K562 (cell line): ENCODE measurements around the gene NOL11. TPM values are rescaled to one million over a fixed set of nuclear protein-coding genes. Genes with fewer than 3 reads are reported as not detected.

Experiments used
- ATAC-seq: fragments of 200-7000 bp; cut with Tn5 transposase; 3 replicates; pipeline ENCODE4 v1.9.1; 2020; ENCODE audit warnings: moderate library complexity
- BruUV-seq: library from RNA; stranded (reverse); fragments of 400-500 nt; replicated peaks from 2 replicates; lab custom pipeline; 2021; lab: Mats Ljungman, UMichigan
- CTCF ChIA-PET: fragments of 300-600 bp; formaldehyde crosslinking; extraction: SDS; loops from one replicate; lab custom pipeline; 2021; ENCODE audit warnings: low intra/inter-chr PET ratio; lab: Yijun Ruan, JAX
- POLR2A ChIA-PET: fragments of 300-600, 350-650 bp; sonication (Branson Sonifier 250); formaldehyde crosslinking; extraction: SDS; loops from one replicate; lab custom pipeline; 2021; ENCODE audit warnings: antibody characterized with exemption, inconsistent platforms; lab: Yijun Ruan, JAX
- DNase-seq, 4 experiments: peaks; one replicate each; pipeline versions ENCODE4 v3.0.0 to v3.0.0-alpha.2; 2011 to 2018; ENCODE audit warnings: low spot score in 3 of 4, mixed read lengths in 3 of 4; ENCODE audit errors: extremely low read depth in 1 of 4
- FAIRE-seq: peaks from 2 replicates; lab custom pipeline; 2011; peaks lifted over from hg19 to GRCh38; lab: Jason Lieb, UNC
- H2AFZ ChIP-seq: 2 replicates; pipeline ENCODE4 v1.6.0; 2011; ENCODE audit warnings: low read depth, low read length, control low read depth, inconsistent platforms
- H3K27ac ChIP-seq: fragments of 200-600 bp; 3 replicates; pipeline ENCODE4 v1.8.0; 2011; ENCODE audit warnings: low read depth, mild to moderate bottlenecking, control low read depth, inconsistent platforms, low read length, moderate library complexity, mixed read lengths; ENCODE audit errors: extremely low read depth
- H3K27me3 ChIP-seq, 2 experiments: fragments of 300-600 bp in 1 of 2; 2 replicates in 1 of 2; 3 replicates in 1 of 2; pipeline versions ENCODE4 v1.6.0 to v1.8.0; 2011; ENCODE audit warnings: inconsistent platforms in 2 of 2, low read length in 2 of 2, mild to moderate bottlenecking in 1 of 2, mixed read lengths in 1 of 2, moderate library complexity in 1 of 2; ENCODE audit not compliant: control insufficient read depth in 2 of 2, insufficient read depth in 2 of 2
- H3K36me3 ChIP-seq: fragments of 300-600 bp; 3 replicates; pipeline ENCODE4 v1.8.0; 2011; ENCODE audit warnings: mild to moderate bottlenecking, low read length, inconsistent platforms; ENCODE audit not compliant: control insufficient read depth, insufficient read depth
- H3K4me1 ChIP-seq, 2 experiments: fragments of 200-600 bp in 1 of 2; replicated peaks in 1 of 2; 2 replicates in 1 of 2; 3 replicates in 1 of 2; pipeline versions ENCODE4 v1.5.1 to v1.8.0; 2011; ENCODE audit warnings: inconsistent platforms in 2 of 2, low read length in 2 of 2, mild to moderate bottlenecking in 1 of 2, mixed read lengths in 1 of 2, moderate library complexity in 1 of 2; ENCODE audit not compliant: control insufficient read depth in 2 of 2, insufficient read depth in 2 of 2
- H3K4me2 ChIP-seq: 2 replicates; pipeline ENCODE4 v1.6.1; 2011; ENCODE audit warnings: low read length, control low read depth, inconsistent platforms, mixed read lengths; ENCODE audit not compliant: insufficient read depth
- H3K4me3 ChIP-seq: fragments of 200-600 bp; sonication (generic), shearing (Covaris generic); 2 replicates; pipeline ENCODE4 v1.5.1; 2016; ENCODE audit warnings: control low read depth, inconsistent platforms
- H3K79me2 ChIP-seq: fragments of 200-600 bp; 3 replicates; pipeline ENCODE4 v1.8.0; 2011; ENCODE audit warnings: low read length, inconsistent platforms; ENCODE audit not compliant: control insufficient read depth, insufficient read depth
- H3K9ac ChIP-seq, 2 experiments: 2 replicates each; pipeline versions ENCODE4 v1.6.0 to v1.6.1; 2011; ENCODE audit warnings: low read depth in 2 of 2, low read length in 2 of 2, control low read depth in 1 of 2, inconsistent platforms in 1 of 2, mild to moderate bottlenecking in 1 of 2, mixed read lengths in 1 of 2; ENCODE audit not compliant: insufficient read depth in 1 of 2
- H3K9me1 ChIP-seq: one replicate; pipeline ENCODE4 v1.6.0; 2011; ENCODE audit warnings: inconsistent platforms, mild to moderate bottlenecking, low read length, moderate library complexity; ENCODE audit not compliant: control insufficient read depth, insufficient read depth
- H3K9me3 ChIP-seq: replicated peaks from 2 replicates; pipeline ENCODE4 v1.5.1; 2011; ENCODE audit warnings: low read depth, low read length, inconsistent platforms; ENCODE audit not compliant: control insufficient read depth, insufficient read depth
- H4K20me1 ChIP-seq: replicated peaks from 2 replicates; pipeline ENCODE4 v1.6.1; 2011; ENCODE audit warnings: low read length, inconsistent platforms, mixed read lengths; ENCODE audit not compliant: control insufficient read depth, insufficient read depth
- HMG20A ChIP-seq: fragments of 450-650 bp; formaldehyde crosslinking; conservative IDR thresholded peaks from 2 replicates; pipeline ENCODE4 v1.4.0; 2020; ENCODE audit warnings: mild to moderate bottlenecking, mixed read lengths
- HNRNPK ChIP-seq: fragments of 200-400 bp; formaldehyde crosslinking; IDR thresholded peaks from one replicate; pipeline ENCODE4 v1.6.1; 2018; ENCODE audit warnings: mild to moderate bottlenecking, low read depth, low read length; ENCODE audit not compliant: poor library complexity, severe bottlenecking
- KAT2B ChIP-seq: IDR thresholded peaks from one replicate; pipeline ENCODE4 v1.6.1; 2012; ENCODE audit warnings: low read depth, mild to moderate bottlenecking, control low read depth, inconsistent platforms, low read length, moderate library complexity
- KLF10 ChIP-seq: fragments of 250-450 bp; sonication (Bioruptor Pico); IDR thresholded peaks from 2 replicates; pipeline ENCODE4 v1.6.1; 2021; ENCODE audit warnings: matching md5 sums
- TFE3 ChIP-seq: fragments of 450-650 bp; formaldehyde crosslinking; IDR thresholded peaks from 2 replicates; pipeline ENCODE4 v1.4.0; 2020; ENCODE audit warnings: mild to moderate bottlenecking, mixed read lengths
- USF2 ChIP-seq: sonication (generic); formaldehyde crosslinking; IDR thresholded peaks from 2 replicates; pipeline ENCODE4 v1.5.0; 2020; ENCODE audit warnings: missing genetic modification reagents
- ZNF277 ChIP-seq: fragments of 250-450 bp; sonication (Bioruptor Pico); IDR thresholded peaks from 2 replicates; pipeline ENCODE4 v1.8.0; 2022; ENCODE audit warnings: inconsistent platforms, mild to moderate bottlenecking, moderate library complexity, borderline replicate concordance
- ZNF766 ChIP-seq: fragments of 200-800 bp; sonication (Bioruptor generic); conservative IDR thresholded peaks from 2 replicates; pipeline ENCODE4 v1.6.1; 2016; ENCODE audit warnings: missing genetic modification characterization, missing compliant biosample characterization
- WGBS: fragments of 100-300 bp; shearing (Covaris generic); methylation state at CpG from one replicate; pipeline ENCODE4 v1.1.6; 2016; ENCODE audit warnings: low coverage, mixed read lengths; ENCODE audit not compliant: insufficient coverage; ENCODE audit errors: missing lambda C conversion rate; 5-methylcytosine and 5-hydroxymethylcytosine counted together
- in situ Hi-C: fragments of 300-500 bp; cut with MboI; formaldehyde crosslinking; loops from 4 replicates; pipeline ENCODE4 v1.15.0; 2018; ENCODE audit warnings: inconsistent platforms, mixed read lengths
- intact Hi-C: fragments of 100-400 bp; cut with micrococcal nuclease; formaldehyde crosslinking; loops from 2 replicates; pipeline ENCODE4 v1.14.2; 2022
- polyA plus RNA-seq, 8 experiments: library from polyadenylated mRNA; depleted of rRNA in 4 of 8; stranded (reverse) in 5 of 8; unstranded in 3 of 8; fragments of >200 nt; fragmentation: Nextera tagmentation in 2 of 8; fragmentation: Illumina TruSeq in 1 of 8; extraction: Ambion mirVana in 2 of 8; extraction: Trizol in 1 of 8; gene quantifications; 2 replicates each; pipeline versions ENCODE4 v1.2.1 to v1.2.3, GENCODE V29; 2011 to 2014; ENCODE audit warnings: inconsistent platforms in 1 of 8, missing spikeins in 1 of 8
- total RNA-seq, 7 experiments: library from RNA; depleted of rRNA in 6 of 7; stranded (reverse); fragments of >200 nt in 6 of 7; fragmentation: Illumina TruSeq in 2 of 7; extraction: Trizol in 2 of 7; gene quantifications; 2 replicates each; pipeline versions ENCODE4 v1.2.1 to v1.2.3, GENCODE V29; 2011 to 2021; ENCODE audit warnings: low replicate concordance in 1 of 7

The NOL11 gene
- total and polyA plus RNA-seq, 9 of the 15 experiments (the other 6 are each of a cell fraction or from before 2014, with no cell fraction given) = 61.1 to 175 (median 121) TPM

- TF ChIP-seq ZNF277 (CRISPR knock-in tag) (no peak), HNRNPK (no peak), USF2 (CRISPR knock-in tag) (peak; percentile 83), TFE3 (CRISPR knock-in tag) (peak; percentile 89), KAT2B (no peak), KLF10 (CRISPR knock-in tag) (no peak)
These were observed 47.9 kb downstream of the NOL11 start (continued) for GRCh38 chr17:67765623-67766022.

- Histone ChIP-seq H4K20me1 (no peaks in the 10 kb centered on the region), H3K4me2 (no peak overlapping the region), H3K9me1 (no peaks in the 10 kb centered on the region), H3K9ac (no peak overlapping the region), H3K4me3 (no peak overlapping the region), H2AFZ (peak overlapping the region; percentile 7; the same call in 1 of the 2 replicates), H3K27me3 (no peaks in the 10 kb centered on the region), H3K27ac (no peak overlapping the region), H3K4me1 (peaks cover 4 to 6% of the 10 kb centered on the region in 2 experiments; a peak in 3 of 5 replicates), H3K9me3 (no peaks in the 10 kb centered on the region), H3K36me3 (no peaks in the 10 kb centered on the region), H3K79me2 (no peaks in the 10 kb centered on the region)
- ChIA-PET CTCF (no interaction called here), POLR2A (interaction anchor here (1.1 kb wide), 1 partner anchor 51 kb away, joined by 3 read pairs; the partner anchor contains the start of gene NOL11)
- in situ Hi-C loops (no loop called here), intact Hi-C loops (no loop called here)
- WGBS = 56% methylated on average over 5 of the region's 5 CpGs
- no TSS peak for BruUV-seq
- FAIRE-seq = no peak
- TF ChIP-seq ZNF766 (CRISPR knock-in tag) (0 out of 2 replicates have a peak, but pooled peaks have one; percentile 38), HMG20A (CRISPR knock-in tag) (no peak)
- ATAC-seq = no peak
- DNase-seq = no peak
These were observed 51.5 kb downstream of the NOL11 start for GRCh38 chr17:67769231-67769630.
